ENCODE data around the gene FOXP1. TPM values are rescaled to one million over a fixed set of nuclear protein-coding genes. Genes with fewer than 3 reads are reported as not detected.

The FOXP1 gene
- total and polyA plus RNA-seq, 7 experiments from 2014 or later = 104 to 537 (median 444) TPM

- H3K4me1 ChIP-seq (ENCODE audit: control insufficient read depth in 2 of 2, insufficient read depth in 2 of 2, low read length in 2 of 2) = peaks cover 7 to 9% of the 10 kb centered on the region in 2 donors
- no peak for ATAC-seq
Measured at GRCh38 chr3:71580636-71581456, 2.7 kb downstream of the FOXP1 start.

DNA sequence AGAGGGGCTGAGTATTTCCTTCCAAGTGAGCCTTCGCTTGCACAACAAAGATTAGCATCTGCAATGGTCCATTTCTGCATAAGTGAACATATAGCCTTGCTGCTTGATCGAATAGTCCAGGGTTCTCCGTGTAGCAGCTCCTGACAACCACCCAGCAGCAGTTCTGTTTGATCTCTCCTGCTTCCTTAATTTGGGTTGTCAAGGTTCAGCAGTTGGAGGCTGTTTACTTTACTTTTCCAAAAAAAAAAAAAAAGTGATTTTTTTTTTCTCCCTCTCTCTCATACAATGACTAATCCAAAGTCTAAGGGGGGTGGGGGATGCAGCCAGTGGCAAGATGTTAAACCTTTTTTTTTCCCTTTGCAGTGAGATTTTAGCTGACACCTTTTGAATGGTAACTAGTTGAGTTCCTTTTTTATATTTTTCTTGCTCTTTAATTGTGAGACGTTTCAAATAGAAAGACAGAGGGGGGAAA is 3.6 kb downstream of the FOXP1 start:
- ATAC-seq (no peak), DNase-seq (peak in 1 of 9 donors; percentile 33)
- Mint-ChIP-seq H3K27ac (peak overlapping the region in 8 of 9 donors; percentile 28 to 97 (median 82)), H3K4me3 (peak overlapping the region; percentile 3 to 99 (median 92)), H3K4me1 (peaks cover 12 to 46% (median 35%) of the 10 kb centered on the region in 7 donors), H3K27me3 (peaks cover 0 to 42% (median 0%) of the 10 kb centered on the region in 5 donors), H3K9me3 (peaks cover 0 to 3% (median 0%) of the 10 kb centered on the region in 11 donors), H3K36me3 (peaks cover 0 to 3% (median 0%) of the 10 kb centered on the region in 5 donors)
- Histone ChIP-seq H3K4me1 (ENCODE audit: control insufficient read depth in 2 of 2, insufficient read depth in 2 of 2, low read length in 2 of 2) (peaks cover under 1 to 5% of the 10 kb centered on the region in 2 donors), H3K36me3 (ENCODE audit: control insufficient read depth in 2 of 3, insufficient read depth in 3 of 3, low read length in 3 of 3) (peaks cover 0 to 9% (median 0%) of the 10 kb centered on the region in 3 experiments), H3K9me3 (ENCODE audit: control insufficient read depth in 2 of 3, low read length in 3 of 3) (no peaks in the 10 kb centered on the region), H3K27ac (ENCODE audit: low read depth, low read length) (peak overlapping the region; percentile 24), H3K4me3 (ENCODE audit: low read length) (no peak overlapping the region), H3K27me3 (ENCODE audit: control insufficient read depth in 2 of 2, insufficient read depth in 2 of 2, low read length in 2 of 2) (no peaks in the 10 kb centered on the region)
- intact Hi-C loops (cut with micrococcal nuclease) = loop anchor here (5.0 to 10.0 kb wide), 9 partner anchors 68 to 1485 kb away; partner anchors contain the start of genes RYBP (in 2 of the 2) and PPP4R2 (in 1 of the 2)
- ChIA-PET CTCF (no interaction called here), POLR2A (interaction anchor here (0.6 kb wide), 1 partner anchor 1430 kb away, joined by 3 read pairs; no protein-coding TSS in a partner anchor)

More at GRCh38 chr3:71580636-71581456, 2.7 kb downstream of the FOXP1 start:
- Mint-ChIP-seq H3K4me1 (peaks cover 12 to 50% (median 44%) of the 10 kb centered on the region in 7 donors), H3K9me3 (peaks cover 0 to 3% (median 0%) of the 10 kb centered on the region in 11 donors), H3K27me3 (peaks cover 0 to 42% (median 0%) of the 10 kb centered on the region in 5 donors), H3K36me3 (peaks cover 0 to 3% (median 0%) of the 10 kb centered on the region in 5 donors), H3K4me3 (peak overlapping the region; percentile 88 to 99 (median 94)), H3K27ac (peak overlapping the region; percentile 65 to 97 (median 84))
- no peak for DNase-seq
- CTCF ChIA-PET = no interaction called here
- Histone ChIP-seq H3K9me3 (ENCODE audit: control insufficient read depth in 2 of 3, low read length in 3 of 3) (no peaks in the 10 kb centered on the region), H3K4me3 (ENCODE audit: low read length) (peak overlapping the region; percentile 76), H3K27ac (ENCODE audit: low read depth, low read length) (peak overlapping the region; percentile 85), H3K27me3 (ENCODE audit: control insufficient read depth in 2 of 2, insufficient read depth in 2 of 2, low read length in 2 of 2) (no peaks in the 10 kb centered on the region), H3K36me3 (ENCODE audit: control insufficient read depth in 2 of 3, insufficient read depth in 3 of 3, low read length in 3 of 3) (peaks cover 0 to 9% (median 0%) of the 10 kb centered on the region in 3 experiments)
- intact Hi-C loops (cut with micrococcal nuclease) = loop anchor here (5.0 to 10.0 kb wide), 9 partner anchors 69 to 1486 kb away; partner anchors contain the start of genes RYBP (in 2 of the 2) and PPP4R2 (in 1 of the 2)
- POLR2A ChIA-PET = interaction anchor here (0.6 kb wide), 1 partner anchor 1429 kb away, joined by 3 read pairs; no protein-coding TSS in a partner anchor

DNA sequence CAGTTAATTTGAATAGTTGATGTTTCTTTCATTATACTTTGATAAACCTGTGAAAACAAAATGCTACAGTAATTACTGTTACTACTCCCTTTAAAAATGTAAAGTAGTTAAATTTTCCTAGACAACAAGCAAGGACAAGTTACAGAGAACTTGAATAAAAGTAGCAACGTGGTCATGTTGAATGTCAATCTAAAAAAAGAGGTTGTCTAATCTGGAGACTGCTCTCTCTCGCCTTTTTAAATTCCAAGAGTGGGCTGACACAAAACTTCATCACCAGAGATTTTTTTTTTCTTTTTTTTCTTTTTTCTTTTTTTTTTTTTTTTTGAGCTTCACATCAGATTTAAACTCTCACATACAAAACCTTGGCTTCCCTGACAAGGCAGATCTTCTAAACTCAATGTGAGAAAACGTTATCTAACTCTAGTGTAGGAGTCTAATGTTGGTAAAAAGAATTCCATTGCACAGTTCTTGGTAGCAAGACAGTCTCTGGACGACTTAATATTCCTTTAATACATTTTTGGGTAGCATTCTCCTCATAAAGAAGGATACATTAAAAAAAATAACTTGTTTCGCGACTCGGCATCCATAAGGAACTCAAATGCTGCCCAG is 4.1 kb downstream of the FOXP1 start:
- H3K4me1 Mint-ChIP-seq = peaks cover 12 to 44% (median 31%) of the 10 kb centered on the region in 7 donors
- peak overlapping the region in 7 of 9 donors; percentile 28 to 97 (median 83) for H3K27ac Mint-ChIP-seq
- CTCF ChIA-PET = no interaction called here
- DNase-seq (no peak), ATAC-seq (no peak)
- Histone ChIP-seq H3K27ac (ENCODE audit: low read depth, low read length) (peak overlapping the region; percentile 24), H3K4me1 (ENCODE audit: control insufficient read depth in 2 of 2, insufficient read depth in 2 of 2, low read length in 2 of 2) (no peaks in the 10 kb centered on the region), H3K9me3 (ENCODE audit: control insufficient read depth in 2 of 3, low read length in 3 of 3) (no peaks in the 10 kb centered on the region), H3K27me3 (ENCODE audit: control insufficient read depth in 2 of 2, insufficient read depth in 2 of 2, low read length in 2 of 2) (no peaks in the 10 kb centered on the region), H3K4me3 (ENCODE audit: low read length) (no peak overlapping the region), H3K36me3 (ENCODE audit: control insufficient read depth in 2 of 3, insufficient read depth in 3 of 3, low read length in 3 of 3) (peaks cover 0 to 9% (median 0%) of the 10 kb centered on the region in 3 experiments)
- peaks cover 0 to 37% (median 0%) of the 10 kb centered on the region in 5 donors for H3K27me3 Mint-ChIP-seq
- POLR2A ChIA-PET = no interaction called here
- intact Hi-C loops (cut with micrococcal nuclease) = no loop called here
- H3K9me3 Mint-ChIP-seq = peaks cover 0 to 3% (median 0%) of the 10 kb centered on the region in 11 donors
- H3K4me3 Mint-ChIP-seq = peak overlapping the region in 9 of 10 donors; percentile 3 to 99 (median 81)
- peaks cover 0 to 3% (median 0%) of the 10 kb centered on the region in 5 donors for H3K36me3 Mint-ChIP-seq

GRCh38 chr3:71578054-71578751 is 5.3 kb downstream of the FOXP1 start:
- Mint-ChIP-seq H3K4me1 (peaks cover 10 to 44% (median 31%) of the 10 kb centered on the region in 7 donors), H3K4me3 (peak overlapping the region in 4 of 10 donors; percentile 14 to 49 (median 26)), H3K27ac (peak overlapping the region in 8 of 9 donors; percentile 41 to 79 (median 60)), H3K36me3 (peaks cover 0 to 3% (median 0%) of the 10 kb centered on the region in 5 donors), H3K9me3 (peaks cover 0 to 3% (median 0%) of the 10 kb centered on the region in 11 donors), H3K27me3 (peaks cover 0 to 34% (median 0%) of the 10 kb centered on the region in 5 donors)
- ChIA-PET CTCF (interaction anchor here (0.5 kb wide), 1 partner anchor 516 kb away, joined by 3 read pairs; no protein-coding TSS in a partner anchor), POLR2A (interaction anchor here (0.8 kb wide), 1 partner anchor 647 kb away, joined by 5 read pairs; no protein-coding TSS in a partner anchor)
- no peak for DNase-seq
- Histone ChIP-seq H3K9me3 (ENCODE audit: control insufficient read depth in 2 of 3, low read length in 3 of 3) (no peaks in the 10 kb centered on the region), H3K4me3 (ENCODE audit: low read length) (peak overlapping the region; percentile 9), H3K27me3 (ENCODE audit: control insufficient read depth in 2 of 2, insufficient read depth in 2 of 2, low read length in 2 of 2) (no peaks in the 10 kb centered on the region), H3K4me1 (ENCODE audit: control insufficient read depth in 2 of 2, insufficient read depth in 2 of 2, low read length in 2 of 2) (no peaks in the 10 kb centered on the region), H3K27ac (ENCODE audit: low read depth, low read length) (no peak overlapping the region), H3K36me3 (ENCODE audit: control insufficient read depth in 2 of 3, insufficient read depth in 3 of 3, low read length in 3 of 3) (peaks cover 0 to 9% (median 0%) of the 10 kb centered on the region in 3 experiments)
- ATAC-seq = no peak
- intact Hi-C loops (cut with micrococcal nuclease) = no loop called here

DNA sequence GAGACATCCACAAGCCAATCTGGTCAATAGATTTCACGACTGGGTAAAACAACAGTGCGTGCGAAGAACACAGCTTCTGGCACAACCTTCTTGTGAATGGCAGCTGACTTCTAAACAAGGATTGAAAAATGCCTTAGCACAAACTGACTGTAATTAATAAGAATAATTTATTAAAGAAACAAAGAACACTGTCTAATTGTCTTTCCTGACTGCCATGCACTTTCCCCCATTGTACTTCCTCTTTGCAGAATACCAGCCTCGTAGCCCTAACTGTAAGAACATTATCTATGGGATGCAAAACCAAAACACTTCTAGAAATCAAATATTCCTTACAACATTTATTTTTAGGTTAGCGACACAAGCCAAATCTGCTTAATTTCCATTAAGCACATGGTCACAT is 6.5 kb downstream of the FOXP1 start:
- Histone ChIP-seq H3K4me3 (ENCODE audit: low read length) (no peak overlapping the region), H3K4me1 (ENCODE audit: control insufficient read depth in 2 of 2, insufficient read depth in 2 of 2, low read length in 2 of 2) (no peaks in the 10 kb centered on the region), H3K27me3 (ENCODE audit: control insufficient read depth in 2 of 2, insufficient read depth in 2 of 2, low read length in 2 of 2) (no peaks in the 10 kb centered on the region), H3K27ac (ENCODE audit: low read depth, low read length) (no peak overlapping the region), H3K36me3 (ENCODE audit: control insufficient read depth in 2 of 3, insufficient read depth in 3 of 3, low read length in 3 of 3) (peaks cover 0 to 2% (median 0%) of the 10 kb centered on the region in 3 experiments), H3K9me3 (ENCODE audit: control insufficient read depth in 2 of 3, low read length in 3 of 3) (no peaks in the 10 kb centered on the region)
- Mint-ChIP-seq H3K36me3 (peaks cover 0 to 3% (median 0%) of the 10 kb centered on the region in 5 donors), H3K4me3 (peak overlapping the region in 1 of 10 donors; percentile 12), H3K27me3 (peaks cover 0 to 30% (median 0%) of the 10 kb centered on the region in 5 donors), H3K27ac (peak overlapping the region in 2 of 9 donors; percentile 11 to 55), H3K4me1 (peaks cover 9 to 44% (median 31%) of the 10 kb centered on the region in 7 donors), H3K9me3 (peaks cover 0 to 3% (median 0%) of the 10 kb centered on the region in 11 donors)
- no peak for DNase-seq
- intact Hi-C loops (cut with micrococcal nuclease) = no loop called here
- ChIA-PET CTCF (interaction anchor here (0.6 kb wide), 1 partner anchor 839 kb away, joined by 3 read pairs; no protein-coding TSS in a partner anchor), POLR2A (no interaction called here)
- no peak for ATAC-seq

Data from naive thymus-derived CD4-positive, alpha-beta T cell (primary cell).